K562 (cell line): ENCODE results near the gene USP2. TPM values are rescaled to one million over a fixed set of nuclear protein-coding genes. Genes with fewer than 3 reads are reported as not detected.

Source experiments
- ATAC-seq: fragments of 200-7000 bp; cut with Tn5 transposase; 3 replicates; pipeline ENCODE4 v1.9.1; 2020; ENCODE audit warnings: moderate library complexity
- BruUV-seq: library from RNA; stranded (reverse); fragments of 400-500 nt; replicated peaks from 2 replicates; lab custom pipeline; 2021; lab: Mats Ljungman, UMichigan
- CTCF ChIA-PET: fragments of 300-600 bp; formaldehyde crosslinking; extraction: SDS; loops from one replicate; lab custom pipeline; 2021; ENCODE audit warnings: low intra/inter-chr PET ratio; lab: Yijun Ruan, JAX
- POLR2A ChIA-PET: fragments of 300-600, 350-650 bp; sonication (Branson Sonifier 250); formaldehyde crosslinking; extraction: SDS; loops from one replicate; lab custom pipeline; 2021; ENCODE audit warnings: antibody characterized with exemption, inconsistent platforms; lab: Yijun Ruan, JAX
- DNase-seq, 4 experiments: peaks; one replicate each; pipeline versions ENCODE4 v3.0.0 to v3.0.0-alpha.2; 2011 to 2018; ENCODE audit warnings: low spot score in 3 of 4, mixed read lengths in 3 of 4; ENCODE audit errors: extremely low read depth in 1 of 4
- FAIRE-seq: peaks from 2 replicates; lab custom pipeline; 2011; peaks lifted over from hg19 to GRCh38; lab: Jason Lieb, UNC
- H2AFZ ChIP-seq: 2 replicates; pipeline ENCODE4 v1.6.0; 2011; ENCODE audit warnings: low read depth, low read length, control low read depth, inconsistent platforms
- H3K27ac ChIP-seq: fragments of 200-600 bp; 3 replicates; pipeline ENCODE4 v1.8.0; 2011; ENCODE audit warnings: low read depth, mild to moderate bottlenecking, control low read depth, inconsistent platforms, low read length, moderate library complexity, mixed read lengths; ENCODE audit errors: extremely low read depth
- H3K27me3 ChIP-seq, 2 experiments: fragments of 300-600 bp in 1 of 2; 2 replicates in 1 of 2; 3 replicates in 1 of 2; pipeline versions ENCODE4 v1.6.0 to v1.8.0; 2011; ENCODE audit warnings: inconsistent platforms in 2 of 2, low read length in 2 of 2, mild to moderate bottlenecking in 1 of 2, mixed read lengths in 1 of 2, moderate library complexity in 1 of 2; ENCODE audit not compliant: control insufficient read depth in 2 of 2, insufficient read depth in 2 of 2
- H3K36me3 ChIP-seq: fragments of 300-600 bp; 3 replicates; pipeline ENCODE4 v1.8.0; 2011; ENCODE audit warnings: mild to moderate bottlenecking, low read length, inconsistent platforms; ENCODE audit not compliant: control insufficient read depth, insufficient read depth
- H3K4me1 ChIP-seq, 2 experiments: fragments of 200-600 bp in 1 of 2; replicated peaks in 1 of 2; 2 replicates in 1 of 2; 3 replicates in 1 of 2; pipeline versions ENCODE4 v1.5.1 to v1.8.0; 2011; ENCODE audit warnings: inconsistent platforms in 2 of 2, low read length in 2 of 2, mild to moderate bottlenecking in 1 of 2, mixed read lengths in 1 of 2, moderate library complexity in 1 of 2; ENCODE audit not compliant: control insufficient read depth in 2 of 2, insufficient read depth in 2 of 2
- H3K4me2 ChIP-seq: 2 replicates; pipeline ENCODE4 v1.6.1; 2011; ENCODE audit warnings: low read length, control low read depth, inconsistent platforms, mixed read lengths; ENCODE audit not compliant: insufficient read depth
- H3K4me3 ChIP-seq: fragments of 200-600 bp; sonication (generic), shearing (Covaris generic); 2 replicates; pipeline ENCODE4 v1.5.1; 2016; ENCODE audit warnings: control low read depth, inconsistent platforms
- H3K79me2 ChIP-seq: fragments of 200-600 bp; 3 replicates; pipeline ENCODE4 v1.8.0; 2011; ENCODE audit warnings: low read length, inconsistent platforms; ENCODE audit not compliant: control insufficient read depth, insufficient read depth
- H3K9ac ChIP-seq, 2 experiments: 2 replicates each; pipeline versions ENCODE4 v1.6.0 to v1.6.1; 2011; ENCODE audit warnings: low read depth in 2 of 2, low read length in 2 of 2, control low read depth in 1 of 2, inconsistent platforms in 1 of 2, mild to moderate bottlenecking in 1 of 2, mixed read lengths in 1 of 2; ENCODE audit not compliant: insufficient read depth in 1 of 2
- H3K9me1 ChIP-seq: one replicate; pipeline ENCODE4 v1.6.0; 2011; ENCODE audit warnings: inconsistent platforms, mild to moderate bottlenecking, low read length, moderate library complexity; ENCODE audit not compliant: control insufficient read depth, insufficient read depth
- H3K9me3 ChIP-seq: replicated peaks from 2 replicates; pipeline ENCODE4 v1.5.1; 2011; ENCODE audit warnings: low read depth, low read length, inconsistent platforms; ENCODE audit not compliant: control insufficient read depth, insufficient read depth
- H4K20me1 ChIP-seq: replicated peaks from 2 replicates; pipeline ENCODE4 v1.6.1; 2011; ENCODE audit warnings: low read length, inconsistent platforms, mixed read lengths; ENCODE audit not compliant: control insufficient read depth, insufficient read depth
- BRD9 ChIP-seq: fragments of 450-650 bp; IDR thresholded peaks from 2 replicates; pipeline ENCODE4 v1.6.1; 2018; ENCODE audit warnings: low read depth; ENCODE audit not compliant: partially characterized antibody
- EWSR1 ChIP-seq: fragments of 450-650 bp; IDR thresholded peaks from 2 replicates; pipeline ENCODE4 v1.6.1; 2018; ENCODE audit warnings: borderline replicate concordance, mild to moderate bottlenecking, low read depth, moderate library complexity; ENCODE audit not compliant: partially characterized antibody
- WGBS: fragments of 100-300 bp; shearing (Covaris generic); methylation state at CpG from one replicate; pipeline ENCODE4 v1.1.6; 2016; ENCODE audit warnings: low coverage, mixed read lengths; ENCODE audit not compliant: insufficient coverage; ENCODE audit errors: missing lambda C conversion rate; 5-methylcytosine and 5-hydroxymethylcytosine counted together
- in situ Hi-C: fragments of 300-500 bp; cut with MboI; formaldehyde crosslinking; loops from 4 replicates; pipeline ENCODE4 v1.15.0; 2018; ENCODE audit warnings: inconsistent platforms, mixed read lengths
- intact Hi-C: fragments of 100-400 bp; cut with micrococcal nuclease; formaldehyde crosslinking; loops from 2 replicates; pipeline ENCODE4 v1.14.2; 2022
- polyA plus RNA-seq, 8 experiments: library from polyadenylated mRNA; depleted of rRNA in 4 of 8; stranded (reverse) in 5 of 8; unstranded in 3 of 8; fragments of >200 nt; fragmentation: Nextera tagmentation in 2 of 8; fragmentation: Illumina TruSeq in 1 of 8; extraction: Ambion mirVana in 2 of 8; extraction: Trizol in 1 of 8; gene quantifications; 2 replicates each; pipeline versions ENCODE4 v1.2.1 to v1.2.3, GENCODE V29; 2011 to 2014; ENCODE audit warnings: inconsistent platforms in 1 of 8, missing spikeins in 1 of 8
- total RNA-seq, 7 experiments: library from RNA; depleted of rRNA in 6 of 7; stranded (reverse); fragments of >200 nt in 6 of 7; fragmentation: Illumina TruSeq in 2 of 7; extraction: Trizol in 2 of 7; gene quantifications; 2 replicates each; pipeline versions ENCODE4 v1.2.1 to v1.2.3, GENCODE V29; 2011 to 2021; ENCODE audit warnings: low replicate concordance in 1 of 7

USP2 gene
- total and polyA plus RNA-seq, 9 of the 15 experiments (the other 6 are each of a cell fraction or from before 2014, with no cell fraction given): 2.8 to 16.9 (median 3.9) TPM

DNA sequence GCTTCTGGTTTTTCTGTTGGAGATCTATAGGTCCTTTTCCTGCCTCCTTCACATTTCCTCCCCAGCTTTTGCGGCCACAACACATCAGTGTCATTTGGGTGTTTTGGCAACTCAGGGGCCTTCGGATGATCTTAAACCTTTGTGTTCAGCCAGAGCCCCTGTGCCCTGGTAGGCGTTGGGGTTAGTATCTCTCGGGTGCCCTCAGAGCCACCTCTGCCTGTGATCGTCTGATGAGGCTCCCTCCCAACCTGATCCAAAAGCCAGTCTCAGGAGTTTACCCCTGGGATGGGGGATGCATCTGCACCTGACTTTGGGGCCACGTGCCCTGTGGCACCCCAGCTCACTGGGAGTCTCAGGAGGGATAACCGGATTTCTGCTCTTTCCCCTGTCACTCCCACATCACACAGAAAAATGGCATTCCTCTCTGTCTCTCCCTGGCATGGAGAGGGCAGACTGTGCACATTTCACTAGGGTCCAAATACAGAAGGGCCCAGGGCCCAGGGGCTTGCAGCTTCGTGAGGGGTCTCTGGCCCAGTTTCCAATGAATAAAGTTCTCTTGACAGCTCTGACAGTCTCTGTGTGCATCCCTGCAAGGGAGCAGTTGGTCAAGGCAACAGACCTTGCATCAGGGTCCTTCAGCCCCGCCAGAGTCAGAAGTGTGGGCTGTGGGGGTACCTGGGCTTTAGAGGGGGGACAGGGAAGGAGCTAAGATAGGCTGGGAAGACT is 44.6 kb downstream of the USP2 start:
- H3K36me3 ChIP-seq: peaks cover 17% of the 10 kb centered on the region; the same call in 1 of the 3 replicates
- in situ Hi-C loops: no loop called here
- no peak overlapping the region for H2AFZ ChIP-seq
- peak overlapping the region; percentile 66; the same call in 1 of the 2 replicates for H3K4me2 ChIP-seq
- ATAC-seq (no peak), FAIRE-seq (no peak), DNase-seq (no peak)
- CTCF ChIA-PET: interaction anchor here (0.6 kb wide), 1 partner anchor 344 kb away, joined by 3 read pairs; no protein-coding TSS in a partner anchor
- POLR2A ChIA-PET: interaction anchor here (0.6 to 2.6 kb wide), 10 partner anchors 11 to 188 kb away, joined by 3 to 22 read pairs (median 4); partner anchors contain the start of genes ABCG4, CBL and MCAM
- peaks cover 30% of the 10 kb centered on the region for H3K79me2 ChIP-seq
- no peak overlapping the region for H3K27ac ChIP-seq
- WGBS: 70% methylated on average over 9 of the region's 9 CpGs
- peaks cover 23 to 66% of the 10 kb centered on the region in 2 experiments; a peak in 4 of 5 replicates for H3K4me1 ChIP-seq
- no peaks in the 10 kb centered on the region for H3K9me3 ChIP-seq
- intact Hi-C loops: loop anchor here (5.0 kb wide), 1 partner anchor 35 kb away; no protein-coding TSS in a partner anchor
- no TSS peak for BruUV-seq
- peak overlapping the region; percentile 23 to 29; a peak in 1 of 4 replicates for H3K9ac ChIP-seq
- no peaks in the 10 kb centered on the region for H4K20me1 ChIP-seq
- TF ChIP-seq BRD9 (no peak), EWSR1 (no peak)
- peaks cover 0 to 3% of the 10 kb centered on the region in 2 experiments; a peak in 1 of 5 replicates for H3K27me3 ChIP-seq
- no peak overlapping the region for H3K4me3 ChIP-seq
- no peaks in the 10 kb centered on the region for H3K9me1 ChIP-seq
